ENCODE measurements around the gene SLC23A3.

The SLC23A3 gene

GRCh38 chr2:219155054-219155644 lies 14.7 kb downstream of the SLC23A3 start:
- no peak overlapping the region for H3K4me3 ChIP-seq (ENCODE audit: low read depth, low read length)

- H3K4me3 ChIP-seq (ENCODE audit: low read depth, low read length) = no peak overlapping the region
Observed at GRCh38 chr2:219149667-219150066, 20.2 kb downstream of the SLC23A3 start.

- no peak overlapping the region for H3K4me3 ChIP-seq (ENCODE audit: low read depth, low read length)
Observed at GRCh38 chr2:219142329-219142728, 27.5 kb downstream of the SLC23A3 start.

- H3K4me3 ChIP-seq (ENCODE audit: low read depth, low read length) = no peak overlapping the region
Observed at GRCh38 chr2:219140722-219141121, 29.1 kb downstream of the SLC23A3 start.

- H3K4me3 ChIP-seq (ENCODE audit: low read depth, low read length) = no peak overlapping the region
Observed at GRCh38 chr2:219133976-219134375, 35.9 kb downstream of the SLC23A3 start.

- H3K4me3 ChIP-seq (ENCODE audit: low read depth, low read length) = no peak overlapping the region
Observed at GRCh38 chr2:219131744-219132143, 38.1 kb downstream of the SLC23A3 start.

GRCh38 chr2:219131327-219131726 lies 38.5 kb downstream of the SLC23A3 start:
- no peak overlapping the region for H3K4me3 ChIP-seq (ENCODE audit: low read depth, low read length)

- H3K4me3 ChIP-seq (ENCODE audit: low read depth, low read length) = no peak overlapping the region
Observed at GRCh38 chr2:219129589-219129988, 40.2 kb downstream of the SLC23A3 start.

- H3K4me3 ChIP-seq (ENCODE audit: low read depth, low read length) = no peak overlapping the region
Observed at GRCh38 chr2:219128396-219128795, 41.4 kb downstream of the SLC23A3 start.

GRCh38 chr2:219127037-219127635 lies 42.7 kb downstream of the SLC23A3 start:
- H3K4me3 ChIP-seq (ENCODE audit: low read depth, low read length) = no peak overlapping the region

- H3K4me3 ChIP-seq (ENCODE audit: low read depth, low read length) = no peak overlapping the region
Observed at GRCh38 chr2:219126555-219126954, 43.3 kb downstream of the SLC23A3 start.

GRCh38 chr2:219125886-219126270 lies 44.0 kb downstream of the SLC23A3 start:
- H3K4me3 ChIP-seq (ENCODE audit: low read depth, low read length) = no peak overlapping the region

- no peak overlapping the region for H3K4me3 ChIP-seq (ENCODE audit: low read depth, low read length)
Observed at GRCh38 chr2:219125225-219125885, 44.5 kb downstream of the SLC23A3 start.

GRCh38 chr2:219124381-219125110 lies 45.3 kb downstream of the SLC23A3 start:
- H3K4me3 ChIP-seq (ENCODE audit: low read depth, low read length) = no peak overlapping the region

GRCh38 chr2:219123356-219124135 lies 46.3 kb downstream of the SLC23A3 start:
- H3K4me3 ChIP-seq (ENCODE audit: low read depth, low read length) = no peak overlapping the region

GRCh38 chr2:219122202-219122980 lies 47.4 kb downstream of the SLC23A3 start:
- no peak overlapping the region for H3K4me3 ChIP-seq (ENCODE audit: low read depth, low read length)

GRCh38 chr2:219120082-219120481 lies 49.7 kb downstream of the SLC23A3 start:
- H3K4me3 ChIP-seq (ENCODE audit: low read depth, low read length) = no peak overlapping the region

- no peak overlapping the region for H3K4me3 ChIP-seq (ENCODE audit: low read depth, low read length)
Observed at GRCh38 chr2:219119422-219120043, 50.3 kb downstream of the SLC23A3 start.

GRCh38 chr2:219118504-219118903 lies 51.3 kb downstream of the SLC23A3 start:
- no peak overlapping the region for H3K4me3 ChIP-seq (ENCODE audit: low read depth, low read length)
